ENCODE results near the gene HPS6. TPM values are rescaled to one million over a fixed set of nuclear protein-coding genes. Genes with fewer than 3 reads are reported as not detected.
A peak's percentile ranks its signal among the peaks of the same experiment; 100 is the strongest.

Gene HPS6
- total and polyA plus RNA-seq, 8 donors: 7.0 to 42.4 (median 10.6) TPM

DNA sequence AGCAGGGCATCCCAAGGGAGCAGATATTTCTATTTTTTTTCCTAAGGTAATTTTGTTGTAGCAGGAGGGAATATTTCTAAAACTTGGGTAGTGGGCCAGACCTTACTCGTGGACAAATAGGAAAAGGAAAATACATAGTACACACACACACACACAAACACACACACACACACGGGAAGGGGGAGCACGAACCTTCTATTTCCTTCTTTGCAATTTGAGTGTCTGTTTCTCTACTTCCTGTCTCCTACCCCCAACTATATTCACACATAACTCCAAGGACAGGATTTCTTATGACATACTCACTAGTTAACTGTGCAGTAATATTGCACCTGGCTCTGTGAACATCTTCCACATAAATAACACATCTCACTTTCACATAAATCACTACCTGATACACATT is 50.6 kb downstream of the HPS6 start:
- Histone ChIP-seq H3K9me3 (no peaks in the 10 kb centered on the region), H3K4me3 (peak overlapping the region in 2 of 4 donors; percentile 62 to 83), H3K36me3 (peaks cover 9 to 12% (median 10%) of the 10 kb centered on the region in 4 donors), H3K4me1 (peaks cover 67 to 82% (median 73%) of the 10 kb centered on the region in 4 donors), H3K27ac (peak overlapping the region; percentile 75 to 99 (median 93)), H3K27me3 (no peaks in the 10 kb centered on the region)
- DNase-seq: peak in 1 of 2 donors; percentile 35
- WGBS, 5 donors: 0 to 4% (median 3%) methylated on average over 3 of the region's 3 CpGs
- TF ChIP-seq POLR2A (IDR thresholded peaks at IDR 0.05): peak in 1 of 4 donors; percentile 5
- TF ChIP-seq, protein P1, sequence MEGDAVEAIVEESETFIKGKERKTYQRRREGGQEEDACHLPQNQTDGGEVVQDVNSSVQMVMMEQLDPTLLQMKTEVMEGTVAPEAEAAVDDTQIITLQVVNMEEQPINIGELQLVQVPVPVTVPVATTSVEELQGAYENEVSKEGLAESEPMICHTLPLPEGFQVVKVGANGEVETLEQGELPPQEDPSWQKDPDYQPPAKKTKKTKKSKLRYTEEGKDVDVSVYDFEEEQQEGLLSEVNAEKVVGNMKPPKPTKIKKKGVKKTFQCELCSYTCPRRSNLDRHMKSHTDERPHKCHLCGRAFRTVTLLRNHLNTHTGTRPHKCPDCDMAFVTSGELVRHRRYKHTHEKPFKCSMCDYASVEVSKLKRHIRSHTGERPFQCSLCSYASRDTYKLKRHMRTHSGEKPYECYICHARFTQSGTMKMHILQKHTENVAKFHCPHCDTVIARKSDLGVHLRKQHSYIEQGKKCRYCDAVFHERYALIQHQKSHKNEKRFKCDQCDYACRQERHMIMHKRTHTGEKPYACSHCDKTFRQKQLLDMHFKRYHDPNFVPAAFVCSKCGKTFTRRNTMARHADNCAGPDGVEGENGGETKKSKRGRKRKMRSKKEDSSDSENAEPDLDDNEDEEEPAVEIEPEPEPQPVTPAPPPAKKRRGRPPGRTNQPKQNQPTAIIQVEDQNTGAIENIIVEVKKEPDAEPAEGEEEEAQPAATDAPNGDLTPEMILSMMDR (IDR thresholded peaks at IDR 0.05): no peak
- intact Hi-C loops (cut with DNase I; ENCODE audit: low total_unique reads): no loop called here

DNA sequence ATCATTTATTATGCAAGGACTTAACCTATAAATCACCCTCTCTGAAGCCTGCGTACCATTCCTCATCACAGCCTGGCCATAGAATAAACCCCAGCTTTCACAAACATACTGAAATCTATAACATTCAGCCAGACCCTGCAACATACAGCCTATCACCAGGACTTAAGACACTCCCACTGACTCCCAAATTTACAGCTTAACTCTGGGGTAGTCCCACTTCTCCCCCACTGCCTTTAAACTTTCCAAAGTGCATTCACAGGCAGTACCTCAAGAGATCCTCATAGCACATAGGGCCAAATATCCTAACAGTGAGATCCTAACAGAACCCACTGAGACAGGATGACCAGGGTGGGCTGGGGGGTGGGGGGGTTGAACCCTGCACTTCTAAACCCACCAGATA is 51.5 kb downstream of the HPS6 start:
- Histone ChIP-seq H3K36me3 (peaks cover under 1 to 3% (median 2%) of the 10 kb centered on the region in 4 donors), H3K9me3 (no peaks in the 10 kb centered on the region), H3K4me1 (peaks cover 74 to 90% (median 81%) of the 10 kb centered on the region in 4 donors), H3K4me3 (peak overlapping the region in 3 of 4 donors; percentile 59 to 67 (median 62)), H3K27me3 (no peaks in the 10 kb centered on the region), H3K27ac (peak overlapping the region; percentile 76 to 99 (median 95))
- DNase-seq: no peak
- WGBS, 5 donors: 72 to 86% (median 84%) methylated on average over 1 of the region's 1 CpG
- intact Hi-C loops (cut with DNase I; ENCODE audit: low total_unique reads): no loop called here
- TF ChIP-seq, protein P1 (IDR thresholded peaks at IDR 0.05): no peak
- TF ChIP-seq POLR2AphosphoS5 (IDR thresholded peaks at IDR 0.05): no peak
- TF ChIP-seq POLR2A (IDR thresholded peaks at IDR 0.05): no peak
- no peak for TF ChIP-seq EP300 (IDR thresholded peaks at IDR 0.05)

Small RNA genes lying within 50 kb of the gene (small RNA-seq; reads per million reads assigned to genes)
- gene AL500527.1 (0 reads per million in 4 donors), gene AL500527.2 (0 reads per million in 4 donors)

Other genes with a start within 250 kb of the HPS6 start
- 100 to 1,000 TPM; 123 to 312 (median 233) TPM for gene OGA, start 246.9 kb upstream of the HPS6 start, total RNA-seq
- 10 to 100 TPM; 18.9 to 41.7 (median 28.0) TPM for gene OGA, start 246.9 kb upstream of the HPS6 start, polyA plus RNA-seq
- gene KCNIP2, start 221.5 kb upstream of the HPS6 start, total RNA-seq: 1 to 10 TPM in 3 of 5 donors, not detected in 2; 1.2 to 5.7 (median 2.4) TPM
- 1 to 10 TPM in 1 of 3 donors, under 1 TPM in 1, not detected in 1; 0.62 to 1.3 TPM for gene KCNIP2, start 221.5 kb upstream of the HPS6 start, polyA plus RNA-seq
- gene ARMH3, start 9.2 kb upstream of the HPS6 start, total RNA-seq: 10 to 100 TPM in 4 of 5 donors, 1 to 10 TPM in 1; 3.5 to 29.0 (median 18.2) TPM
- gene ARMH3, start 9.2 kb upstream of the HPS6 start, polyA plus RNA-seq: 10 to 100 TPM; 10.1 to 18.1 (median 10.1) TPM
- gene LDB1, start 55.0 kb downstream of the HPS6 start, total RNA-seq: 10 to 100 TPM; 24.2 to 43.7 (median 34.4) TPM
- gene LDB1, start 55.0 kb downstream of the HPS6 start, polyA plus RNA-seq: 10 to 100 TPM; 20.4 to 28.3 (median 22.3) TPM
- 10 to 100 TPM; 11.7 to 37.3 (median 17.9) TPM for gene PPRC1, start 67.7 kb downstream of the HPS6 start, total RNA-seq
- gene PPRC1, start 67.7 kb downstream of the HPS6 start, polyA plus RNA-seq: 10 to 100 TPM; 10.4 to 15.8 (median 13.0) TPM
- gene NOLC1, start 87.0 kb downstream of the HPS6 start, total RNA-seq: 10 to 100 TPM in 4 of 5 donors, 1 to 10 TPM in 1; 9.8 to 73.7 (median 55.6) TPM
- 10 to 100 TPM; 21.2 to 35.1 (median 27.5) TPM for gene NOLC1, start 87.0 kb downstream of the HPS6 start, polyA plus RNA-seq
- not detected for gene ELOVL3, start 160.9 kb downstream of the HPS6 start, total RNA-seq
- gene ELOVL3, start 160.9 kb downstream of the HPS6 start, polyA plus RNA-seq: under 1 TPM in 2 of 3 donors, not detected in 1; 0.20 to 0.31 TPM
- gene PITX3, start 176.2 kb downstream of the HPS6 start, total RNA-seq: not detected
- gene PITX3, start 176.2 kb downstream of the HPS6 start, polyA plus RNA-seq: not detected
- 10 to 100 TPM; 21.7 to 47.3 (median 35.8) TPM for gene GBF1, start 180.2 kb downstream of the HPS6 start, total RNA-seq
- 1 to 10 TPM; 5.7 to 8.0 (median 7.9) TPM for gene GBF1, start 180.2 kb downstream of the HPS6 start, polyA plus RNA-seq